Measurements from ENCODE around the gene DPEP1.
"Not testable (repeated sequence)": the region's sequence is repeated elsewhere in the genome, so short reads cannot be mapped to it uniquely, and the experiment has no call there.

DPEP1 gene

GRCh38 chr16:89629827-89630610, 16.6 kb downstream of the DPEP1 start:
- H3K4me2 ChIP-seq (ENCODE audit: low read depth, low read length): no peak overlapping the region
- no peak for DNase-seq

GRCh38 chr16:89633064-89633631, 19.7 kb downstream of the DPEP1 start:
- TF ChIP-seq EZH2phosphoT487 (IDR thresholded peaks at IDR 0.05; ENCODE audit: low read length): no peak
- no peak for TF ChIP-seq EZH2 (optimal IDR thresholded peaks at IDR 0.05; ENCODE audit: low read depth, low read length)
- no peak for TF ChIP-seq CTCF (IDR thresholded peaks at IDR 0.05; ENCODE audit: low read length)
- Histone ChIP-seq H3K4me2 (ENCODE audit: low read depth, low read length) (no peak overlapping the region), H3K36me3 (replicated peaks; ENCODE audit: insufficient read depth, low read length) (no peaks in the 10 kb centered on the region), H3K9ac (ENCODE audit: low read length) (no peak overlapping the region), H3F3A (ENCODE audit: insufficient read depth, low read length) (no peaks in the 10 kb centered on the region), H3K4me3 (ENCODE audit: low read length) (no peak overlapping the region), H3K4me1 (ENCODE audit: low read length) (no peaks in the 10 kb centered on the region), H3K27ac (ENCODE audit: low read length) (no peak overlapping the region), H4K20me1 (ENCODE audit: insufficient read depth, low read length) (no peaks in the 10 kb centered on the region), H3K27me3 (replicated peaks; ENCODE audit: insufficient read depth, low read length) (peaks cover 8% of the 10 kb centered on the region; the same call in 1 of the 2 replicates), H3K79me2 (ENCODE audit: low read length) (no peaks in the 10 kb centered on the region), H2AFZ (ENCODE audit: low read length) (no peak overlapping the region), H3K9me3 (replicated peaks; ENCODE audit: insufficient read depth, low read length) (no peaks in the 10 kb centered on the region), H3K9me2 (replicated peaks; ENCODE audit: insufficient read depth, low read length) (no peaks in the 10 kb centered on the region)
- no peak for DNase-seq

More at GRCh38 chr16:89629827-89630610, 16.6 kb downstream of the DPEP1 start:
- Histone ChIP-seq H3F3A (ENCODE audit: insufficient read depth, low read length) (no peaks in the 10 kb centered on the region), H3K27ac (ENCODE audit: low read length) (no peak overlapping the region), H3K9me3 (replicated peaks; ENCODE audit: insufficient read depth, low read length) (no peaks in the 10 kb centered on the region), H4K20me1 (ENCODE audit: insufficient read depth, low read length) (no peaks in the 10 kb centered on the region), H3K79me2 (ENCODE audit: low read length) (no peaks in the 10 kb centered on the region), H3K4me3 (ENCODE audit: low read length) (no peak overlapping the region), H3K36me3 (replicated peaks; ENCODE audit: insufficient read depth, low read length) (no peaks in the 10 kb centered on the region), H3K9ac (ENCODE audit: low read length) (no peak overlapping the region), H3K9me2 (replicated peaks; ENCODE audit: insufficient read depth, low read length) (no peaks in the 10 kb centered on the region), H3K27me3 (replicated peaks; ENCODE audit: insufficient read depth, low read length) (peaks cover 17% of the 10 kb centered on the region), H3K4me1 (ENCODE audit: low read length) (no peaks in the 10 kb centered on the region), H2AFZ (ENCODE audit: low read length) (no peak overlapping the region)
- no peak for TF ChIP-seq EZH2 (optimal IDR thresholded peaks at IDR 0.05; ENCODE audit: low read depth, low read length)

GRCh38 chr16:89634463-89635385, 21.3 kb downstream of the DPEP1 start:
- H3K4me1 ChIP-seq (ENCODE audit: low read length); H3K27me3 ChIP-seq (replicated peaks; ENCODE audit: insufficient read depth, low read length); H3K9me3 ChIP-seq (replicated peaks; ENCODE audit: insufficient read depth, low read length); H3K9me2 ChIP-seq (replicated peaks; ENCODE audit: insufficient read depth, low read length); H3K27ac ChIP-seq (ENCODE audit: low read length); H3K4me3 ChIP-seq (ENCODE audit: low read length); H3F3A ChIP-seq (ENCODE audit: insufficient read depth, low read length); H3K36me3 ChIP-seq (replicated peaks; ENCODE audit: insufficient read depth, low read length); H3K9ac ChIP-seq (ENCODE audit: low read length); H3K4me2 ChIP-seq (ENCODE audit: low read depth, low read length); H2AFZ ChIP-seq (ENCODE audit: low read length); H3K79me2 ChIP-seq (ENCODE audit: low read length); DNase-seq; H4K20me1 ChIP-seq (ENCODE audit: insufficient read depth, low read length): not testable (repeated sequence)

- no peak for DNase-seq
- H2AFZ ChIP-seq (ENCODE audit: low read length): no peak overlapping the region
- no peaks in the 10 kb centered on the region for H3K9me2 ChIP-seq (replicated peaks; ENCODE audit: insufficient read depth, low read length)
- H3K9ac ChIP-seq (ENCODE audit: low read length): no peak overlapping the region
- H3K4me3 ChIP-seq (ENCODE audit: low read length): no peak overlapping the region
- no peaks in the 10 kb centered on the region for H4K20me1 ChIP-seq (ENCODE audit: insufficient read depth, low read length)
- H3K79me2 ChIP-seq (ENCODE audit: low read length): no peaks in the 10 kb centered on the region
- H3K27me3 ChIP-seq (replicated peaks; ENCODE audit: insufficient read depth, low read length): peaks cover 10% of the 10 kb centered on the region
- H3K27ac ChIP-seq (ENCODE audit: low read length): no peak overlapping the region
- no peaks in the 10 kb centered on the region for H3F3A ChIP-seq (ENCODE audit: insufficient read depth, low read length)
- no peaks in the 10 kb centered on the region for H3K36me3 ChIP-seq (replicated peaks; ENCODE audit: insufficient read depth, low read length)
- H3K9me3 ChIP-seq (replicated peaks; ENCODE audit: insufficient read depth, low read length): no peaks in the 10 kb centered on the region
- no peaks in the 10 kb centered on the region for H3K4me1 ChIP-seq (ENCODE audit: low read length)
- TF ChIP-seq CTCF (IDR thresholded peaks at IDR 0.05; ENCODE audit: low read length): no peak
- no peak for TF ChIP-seq EZH2 (optimal IDR thresholded peaks at IDR 0.05; ENCODE audit: low read depth, low read length)
- no peak for TF ChIP-seq EZH2phosphoT487 (IDR thresholded peaks at IDR 0.05; ENCODE audit: low read length)
- H3K4me2 ChIP-seq (ENCODE audit: low read depth, low read length): no peak overlapping the region
Observed at GRCh38 chr16:89636663-89637062, 23.2 kb downstream of the DPEP1 start.

Measured in MM.1S (cell line).